ENCODE results near the gene RGPD4.
"Not testable (repeated sequence)": the region's sequence is repeated elsewhere in the genome, so short reads cannot be mapped to it uniquely, and the experiment has no call there.

The RGPD4 gene

DNA sequence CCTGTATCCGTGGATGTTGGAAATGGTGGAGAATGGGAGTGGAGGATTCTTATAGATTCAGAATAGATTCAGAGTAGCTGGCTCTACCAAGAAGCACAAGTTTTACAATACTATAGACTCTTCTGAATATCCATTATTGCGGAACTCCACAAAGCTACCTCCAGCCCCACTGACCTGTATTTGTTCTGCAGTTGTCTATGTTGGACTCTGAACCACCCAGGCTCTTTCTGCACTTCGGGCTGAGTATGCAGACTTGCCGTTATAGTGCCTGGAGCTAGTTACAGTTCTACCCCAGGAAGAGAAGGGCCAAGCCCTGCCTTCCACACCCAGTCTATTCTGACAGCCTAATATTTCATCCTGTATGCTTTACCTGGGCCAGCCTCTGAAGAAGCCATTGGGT, 4.4 kb upstream of the RGPD4 start:
- no peak for DNase-seq (ENCODE audit: low read depth)
- no peak overlapping the region for H3K4me3 ChIP-seq (ENCODE audit: low read depth, low read length)
- TF ChIP-seq, protein P1, sequence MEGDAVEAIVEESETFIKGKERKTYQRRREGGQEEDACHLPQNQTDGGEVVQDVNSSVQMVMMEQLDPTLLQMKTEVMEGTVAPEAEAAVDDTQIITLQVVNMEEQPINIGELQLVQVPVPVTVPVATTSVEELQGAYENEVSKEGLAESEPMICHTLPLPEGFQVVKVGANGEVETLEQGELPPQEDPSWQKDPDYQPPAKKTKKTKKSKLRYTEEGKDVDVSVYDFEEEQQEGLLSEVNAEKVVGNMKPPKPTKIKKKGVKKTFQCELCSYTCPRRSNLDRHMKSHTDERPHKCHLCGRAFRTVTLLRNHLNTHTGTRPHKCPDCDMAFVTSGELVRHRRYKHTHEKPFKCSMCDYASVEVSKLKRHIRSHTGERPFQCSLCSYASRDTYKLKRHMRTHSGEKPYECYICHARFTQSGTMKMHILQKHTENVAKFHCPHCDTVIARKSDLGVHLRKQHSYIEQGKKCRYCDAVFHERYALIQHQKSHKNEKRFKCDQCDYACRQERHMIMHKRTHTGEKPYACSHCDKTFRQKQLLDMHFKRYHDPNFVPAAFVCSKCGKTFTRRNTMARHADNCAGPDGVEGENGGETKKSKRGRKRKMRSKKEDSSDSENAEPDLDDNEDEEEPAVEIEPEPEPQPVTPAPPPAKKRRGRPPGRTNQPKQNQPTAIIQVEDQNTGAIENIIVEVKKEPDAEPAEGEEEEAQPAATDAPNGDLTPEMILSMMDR (conservative IDR thresholded peaks at IDR 0.05; ENCODE audit: low read depth, low read length), result no peak

DNA sequence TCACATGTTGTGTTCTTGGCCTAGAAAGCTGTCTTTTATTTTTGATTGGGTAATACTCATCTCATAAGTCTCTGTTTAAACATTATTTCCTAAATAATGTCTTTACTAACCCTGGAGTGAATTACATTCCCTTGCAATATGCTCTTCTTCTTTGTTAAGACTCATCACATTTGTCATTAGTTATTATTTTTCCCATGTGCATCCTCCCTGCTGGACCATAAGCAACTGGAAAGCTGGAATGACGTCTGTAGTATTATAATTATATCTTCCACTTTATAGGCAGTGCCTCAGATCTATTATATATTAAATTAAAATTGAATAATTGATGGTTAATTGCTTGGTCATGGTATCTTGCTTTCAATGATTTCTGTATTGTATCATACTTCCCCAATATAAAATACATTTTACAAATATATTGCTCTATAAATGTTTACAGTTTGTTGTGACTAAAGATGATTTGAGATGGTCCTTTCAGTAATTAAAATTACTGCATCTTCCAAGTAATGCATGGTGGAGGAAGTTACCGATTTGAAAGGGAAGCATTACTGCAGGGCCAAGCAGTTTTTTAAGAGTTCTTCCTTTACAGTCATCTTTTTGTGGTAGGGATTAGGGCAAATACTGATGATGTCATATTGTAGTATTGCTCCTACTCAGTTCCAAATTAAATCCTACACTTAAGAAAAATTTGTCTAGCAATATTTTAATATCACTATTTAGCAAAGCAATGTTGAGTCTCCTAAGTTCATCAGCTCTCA, 2.1 kb upstream of the RGPD4 start:
- TF ChIP-seq, protein P1 (conservative IDR thresholded peaks at IDR 0.05; ENCODE audit: low read depth, low read length), result no peak
- DNase-seq (ENCODE audit: low read depth), result no peak
- H3K4me3 ChIP-seq (ENCODE audit: low read depth, low read length), result no peak overlapping the region

DNA sequence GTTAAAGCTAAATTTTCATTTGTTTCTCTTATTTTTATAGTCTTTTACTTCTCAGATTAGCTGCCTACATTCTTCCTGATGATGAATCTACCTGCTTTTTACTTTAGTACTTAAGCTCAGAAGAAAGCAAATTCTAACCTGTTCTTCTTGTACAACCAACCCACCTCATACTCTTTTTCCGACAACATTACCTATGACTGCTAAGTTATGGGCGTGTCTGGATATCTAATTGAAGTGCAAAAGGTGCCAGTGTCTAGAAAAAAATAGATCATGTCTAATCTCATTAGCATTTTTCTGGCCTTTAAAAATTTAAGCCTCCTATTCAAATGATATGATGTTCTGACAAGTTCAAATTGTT, 1.5 kb upstream of the RGPD4 start:
- no peak for DNase-seq (ENCODE audit: low read depth)
- H3K4me3 ChIP-seq (ENCODE audit: low read depth, low read length), result no peak overlapping the region
- TF ChIP-seq, protein P1 (conservative IDR thresholded peaks at IDR 0.05; ENCODE audit: low read depth, low read length), result no peak

DNA sequence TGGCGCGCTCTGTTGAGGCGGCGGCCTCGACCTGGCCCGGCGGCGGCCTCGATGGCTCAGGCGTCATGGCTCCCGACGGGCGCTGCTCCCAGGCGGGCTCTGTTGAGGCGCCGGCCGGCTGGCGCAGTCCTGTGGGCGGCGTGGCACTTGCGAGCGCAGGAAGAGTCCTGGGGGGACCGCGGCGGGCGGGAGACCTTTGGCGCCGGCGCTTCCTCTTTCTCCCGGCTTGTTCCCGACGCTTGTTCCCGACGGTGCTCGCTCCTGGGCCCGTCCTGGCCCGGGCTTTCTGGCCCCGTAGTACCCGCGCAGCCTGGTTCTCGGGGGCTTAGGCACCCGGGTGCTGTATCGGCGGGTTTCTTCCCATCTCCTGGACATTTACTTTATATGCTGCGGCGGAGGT, 2.8 kb downstream of the RGPD4 start:
- not testable (repeated sequence) for DNase-seq (ENCODE audit: low read depth); H3K4me3 ChIP-seq (ENCODE audit: low read depth, low read length)

DNA sequence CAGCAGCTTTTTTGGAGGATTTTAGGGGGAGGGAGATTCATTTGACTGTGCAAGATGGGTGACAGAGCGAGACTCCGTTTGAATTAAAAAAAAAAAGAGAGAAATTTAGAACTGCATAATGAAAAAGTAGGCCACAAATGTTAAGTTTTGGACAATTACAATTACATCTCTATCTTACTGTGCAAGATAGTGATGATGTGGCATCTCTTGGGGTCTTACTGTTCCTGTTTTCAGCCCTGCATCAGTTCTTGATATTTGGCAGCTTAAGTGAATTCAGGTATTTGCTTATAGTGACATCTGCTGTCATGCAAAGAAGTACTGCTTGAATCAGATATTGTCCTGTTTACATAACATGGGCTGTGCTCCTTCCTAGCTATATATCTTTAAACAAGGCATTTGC, 6.5 kb downstream of the RGPD4 start:
- H3K4me3 ChIP-seq (ENCODE audit: low read depth, low read length); DNase-seq (ENCODE audit: low read depth): not testable (repeated sequence)

DNA sequence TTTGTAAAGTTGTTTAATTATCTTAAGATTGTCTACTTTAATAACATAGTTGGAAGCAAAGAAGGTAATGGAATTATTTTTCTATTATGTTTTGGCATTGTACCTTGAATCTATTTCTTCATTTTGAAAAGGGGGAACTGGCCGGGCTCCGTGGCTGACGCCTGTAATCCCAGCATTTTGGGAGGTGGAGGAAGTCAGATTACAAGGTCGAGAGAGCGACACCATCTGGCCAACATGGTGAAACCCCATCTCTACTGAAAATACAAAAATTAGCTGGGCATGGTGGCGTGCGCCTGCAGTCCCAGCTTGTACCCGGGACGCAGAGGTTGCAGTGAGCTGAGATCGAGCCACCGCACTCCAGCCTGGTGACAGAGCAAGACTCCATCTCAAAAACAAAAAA, 6.9 kb downstream of the RGPD4 start:
- not testable (repeated sequence) for H3K4me3 ChIP-seq (ENCODE audit: low read depth, low read length)
- TF ChIP-seq, protein P1 (conservative IDR thresholded peaks at IDR 0.05; ENCODE audit: low read depth, low read length), result peak; percentile 25

DNA sequence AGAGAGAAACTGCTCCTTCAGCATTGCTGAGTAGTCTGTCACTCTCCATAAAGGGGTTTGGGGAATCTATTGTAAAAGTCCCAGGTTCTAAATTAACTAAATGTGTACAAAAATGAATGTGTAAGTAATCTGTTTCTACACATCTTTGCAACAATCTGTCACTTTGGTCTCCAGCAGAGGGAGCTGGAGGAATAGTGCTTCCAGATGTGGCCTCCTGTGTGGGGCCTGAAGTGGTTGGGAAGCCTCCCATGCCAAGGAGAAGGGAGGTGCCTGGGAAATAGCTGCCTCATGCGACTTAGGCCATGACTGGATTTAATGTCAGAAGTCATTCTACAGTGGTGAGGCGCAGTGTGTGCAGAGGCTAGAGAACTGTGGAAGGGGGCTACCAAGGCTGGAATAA, 89.4 kb downstream of the RGPD4 start:
- not testable (repeated sequence) for H3K4me3 ChIP-seq (ENCODE audit: low read depth, low read length); DNase-seq (ENCODE audit: low read depth)

More for the DNA sequence above, 6.9 kb downstream of the RGPD4 start:
- DNase-seq (ENCODE audit: low read depth), result not testable (repeated sequence)

DNA sequence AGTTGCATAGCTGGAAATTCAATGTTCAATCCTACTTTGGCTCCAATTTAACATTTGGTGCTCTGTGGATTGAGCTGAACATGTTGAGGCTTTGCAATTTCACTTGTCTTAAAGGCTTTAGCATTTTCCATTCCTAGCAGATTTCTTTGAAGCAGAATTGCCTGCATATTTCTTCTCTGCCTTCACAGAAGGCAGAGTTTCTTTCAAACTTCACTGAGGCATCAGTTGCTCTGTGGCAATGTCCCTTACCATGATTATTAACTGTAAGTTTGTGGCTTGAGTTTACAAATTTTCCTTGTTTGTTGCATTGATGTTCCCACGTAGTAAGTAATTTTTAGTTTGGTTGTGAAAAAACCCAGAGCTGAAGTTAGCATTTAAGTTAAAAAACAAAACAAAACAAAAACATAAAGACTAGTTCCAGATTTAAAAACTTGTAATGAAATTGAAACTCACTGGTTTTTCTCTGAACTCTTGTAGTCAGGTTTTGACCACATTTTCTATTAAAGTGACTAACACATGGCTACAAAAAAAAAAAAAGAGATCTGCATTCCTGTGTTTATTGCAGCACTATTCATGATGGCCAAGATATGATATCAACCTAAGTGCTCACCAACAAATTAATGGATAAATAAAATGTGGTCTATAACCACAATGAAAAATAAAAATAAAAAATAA, 90.1 kb downstream of the RGPD4 start:
- H3K4me3 ChIP-seq (ENCODE audit: low read depth, low read length); DNase-seq (ENCODE audit: low read depth): not testable (repeated sequence)

DNA sequence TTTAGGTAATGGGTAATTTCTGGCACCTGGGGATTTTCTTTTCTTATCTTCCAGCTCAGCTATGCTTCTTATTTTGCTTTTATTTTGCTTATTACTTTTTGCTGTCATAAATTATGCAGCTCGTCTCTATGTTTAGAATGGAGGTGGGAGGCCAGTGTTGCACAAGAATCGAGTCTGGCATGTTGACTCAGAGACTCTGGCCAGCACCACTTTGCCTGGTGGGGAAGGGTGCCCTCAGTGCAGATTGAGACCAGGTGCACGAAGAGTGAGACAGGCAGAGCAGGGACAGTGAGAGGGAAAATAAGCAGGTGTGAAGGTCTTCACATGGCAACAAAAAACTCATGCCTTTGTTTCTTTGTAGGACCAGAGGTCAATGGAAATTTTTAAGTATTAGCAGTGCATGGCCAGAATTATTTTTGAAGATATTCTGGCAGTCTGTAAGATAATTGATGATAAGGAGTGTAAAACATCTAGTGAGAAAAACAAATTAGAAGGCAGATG, 100.4 kb downstream of the RGPD4 start:
- no peak for DNase-seq (ENCODE audit: low read depth)
- TF ChIP-seq, protein P1 (conservative IDR thresholded peaks at IDR 0.05; ENCODE audit: low read depth, low read length), result no peak
- no peak overlapping the region for H3K4me3 ChIP-seq (ENCODE audit: low read depth, low read length)
